Esophagus squamous epithelium (tissue), 4 donors: ENCODE results near the gene MGAT5B.

Experiments used
- POLR2A ChIP-seq, 4 donors: fragments of 450-650 bp; IDR thresholded peaks; one replicate each; pipeline ENCODE4 v1.6.1; 2017; ENCODE audit warnings: antibody characterized with exemption in 4 of 4, mild to moderate bottlenecking in 4 of 4, moderate library complexity in 3 of 4
- TF ChIP-seq, protein P1 (sequence below), 6 experiments: fragments of 450-650 bp in 4 of 6; fragments of 200-600 bp in 2 of 6; sonication (generic) in 2 of 6; IDR thresholded peaks; one replicate each; pipeline ENCODE4 v1.5.1; 2016 to 2019; ENCODE audit warnings: antibody characterized with exemption in 6 of 6, mild to moderate bottlenecking in 4 of 6, moderate library complexity in 4 of 6

DNA sequence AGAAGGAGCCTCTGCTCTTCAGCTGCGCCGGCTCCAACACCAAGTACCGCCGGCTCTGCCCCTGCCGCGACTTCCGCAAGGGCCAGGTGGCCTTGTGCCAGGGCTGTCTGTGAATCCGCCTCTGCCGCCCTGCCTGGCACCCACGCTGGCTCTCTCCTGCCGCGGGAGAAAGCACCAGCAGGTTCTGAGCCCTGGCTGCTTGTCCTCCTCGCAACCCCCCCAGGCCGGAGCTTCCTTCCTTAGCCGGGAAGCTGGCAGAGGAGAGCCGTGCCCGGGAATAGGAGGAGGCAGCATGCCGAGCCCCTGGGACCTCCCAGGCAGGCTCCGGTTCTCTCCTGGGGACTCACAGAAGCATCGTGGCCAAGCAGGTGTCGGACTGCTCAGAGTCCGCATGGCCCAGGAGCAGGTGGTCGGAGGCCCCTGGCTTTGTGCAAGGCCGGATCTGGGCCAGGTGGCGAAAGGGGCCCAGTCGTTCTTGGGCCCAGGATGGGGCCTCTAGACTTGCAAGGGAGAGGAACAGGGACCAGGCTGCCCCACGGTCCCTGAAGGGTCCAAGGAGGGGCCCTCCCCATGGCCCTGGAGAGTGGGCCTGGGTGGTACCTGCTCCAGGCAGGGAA, 80.6 kb downstream of the MGAT5B start:
- TF ChIP-seq, protein P1, sequence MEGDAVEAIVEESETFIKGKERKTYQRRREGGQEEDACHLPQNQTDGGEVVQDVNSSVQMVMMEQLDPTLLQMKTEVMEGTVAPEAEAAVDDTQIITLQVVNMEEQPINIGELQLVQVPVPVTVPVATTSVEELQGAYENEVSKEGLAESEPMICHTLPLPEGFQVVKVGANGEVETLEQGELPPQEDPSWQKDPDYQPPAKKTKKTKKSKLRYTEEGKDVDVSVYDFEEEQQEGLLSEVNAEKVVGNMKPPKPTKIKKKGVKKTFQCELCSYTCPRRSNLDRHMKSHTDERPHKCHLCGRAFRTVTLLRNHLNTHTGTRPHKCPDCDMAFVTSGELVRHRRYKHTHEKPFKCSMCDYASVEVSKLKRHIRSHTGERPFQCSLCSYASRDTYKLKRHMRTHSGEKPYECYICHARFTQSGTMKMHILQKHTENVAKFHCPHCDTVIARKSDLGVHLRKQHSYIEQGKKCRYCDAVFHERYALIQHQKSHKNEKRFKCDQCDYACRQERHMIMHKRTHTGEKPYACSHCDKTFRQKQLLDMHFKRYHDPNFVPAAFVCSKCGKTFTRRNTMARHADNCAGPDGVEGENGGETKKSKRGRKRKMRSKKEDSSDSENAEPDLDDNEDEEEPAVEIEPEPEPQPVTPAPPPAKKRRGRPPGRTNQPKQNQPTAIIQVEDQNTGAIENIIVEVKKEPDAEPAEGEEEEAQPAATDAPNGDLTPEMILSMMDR (IDR thresholded peaks at IDR 0.05): no peak
- TF ChIP-seq POLR2A (IDR thresholded peaks at IDR 0.05): no peak
